Right atrium auricular region (tissue), 2 donors: ENCODE results near the gene VIPR2. TPM values are rescaled to one million over a fixed set of nuclear protein-coding genes. Genes with fewer than 3 reads are reported as not detected.

Source experiments
- DNase-seq: peaks from one replicate; pipeline ENCODE4 v3.0.0-alpha.2; 2019; ENCODE audit warnings: low spot score
- H3K27ac ChIP-seq, 2 donors: fragments of 200-600 bp; sonication (generic); 1 replicate in 1 of 2; 2 replicates in 1 of 2; pipeline ENCODE4 v1.5.1; 2016 to 2019
- H3K27me3 ChIP-seq, 2 donors: fragments of 200-600 bp; sonication (generic); one replicate each; pipeline versions ENCODE4 v1.5.1 to v1.6.0; 2017 to 2019
- H3K36me3 ChIP-seq: fragments of 200-600 bp; sonication (generic); one replicate; pipeline ENCODE4 v1.5.1; 2016
- H3K4me1 ChIP-seq, 2 donors: fragments of 200-600 bp; sonication (generic); one replicate each; pipeline versions ENCODE4 v1.5.1 to v1.6.0; 2017 to 2019
- H3K4me3 ChIP-seq, 2 donors: fragments of 200-600 bp; sonication (generic); 1 replicate in 1 of 2; 2 replicates in 1 of 2; pipeline ENCODE4 v1.5.1; 2017 to 2019; ENCODE audit warnings: mild to moderate bottlenecking in 1 of 2, moderate library complexity in 1 of 2
- H3K9me3 ChIP-seq, 2 donors: fragments of 200-600 bp; sonication (generic); one replicate each; pipeline ENCODE4 v1.5.1; 2019
- CTCF ChIP-seq, 2 donors: fragments of 200-600 bp; sonication (generic); IDR thresholded peaks; one replicate each; pipeline ENCODE4 v1.5.1; 2019; ENCODE audit warnings: antibody characterized with exemption in 2 of 2
- total RNA-seq, 2 donors: library from RNA; depleted of rRNA; stranded (reverse); fragments of >200 nt; gene quantifications; one replicate each; pipeline ENCODE4 v1.1.0, GENCODE V29; 2016

Gene VIPR2
- total RNA-seq, 2 donors from 2014 or later, result 3.8 to 13.4 TPM

GRCh38 chr7:159033956-159034355, 110.7 kb downstream of the VIPR2 start:
- H3K4me1 ChIP-seq, result peaks cover 0 to 24% of the 10 kb centered on the region in 2 donors
- no peaks in the 10 kb centered on the region for H3K27me3 ChIP-seq
- no peaks in the 10 kb centered on the region for H3K9me3 ChIP-seq
- TF ChIP-seq CTCF (IDR thresholded peaks at IDR 0.05), result no peak
- no peak overlapping the region for H3K4me3 ChIP-seq
- H3K36me3 ChIP-seq, result peaks cover 10% of the 10 kb centered on the region
- no peak overlapping the region for H3K27ac ChIP-seq
- peak; percentile 47 for DNase-seq

GRCh38 chr7:159033473-159033825, 111.2 kb downstream of the VIPR2 start:
- peak; percentile 49 for DNase-seq
- H3K27ac ChIP-seq, result no peak overlapping the region
- H3K27me3 ChIP-seq, result no peaks in the 10 kb centered on the region
- peaks cover 0 to 24% of the 10 kb centered on the region in 2 donors for H3K4me1 ChIP-seq
- peaks cover 10% of the 10 kb centered on the region for H3K36me3 ChIP-seq
- TF ChIP-seq CTCF (IDR thresholded peaks at IDR 0.05), result no peak
- H3K4me3 ChIP-seq, result no peak overlapping the region
- no peaks in the 10 kb centered on the region for H3K9me3 ChIP-seq

- H3K27ac ChIP-seq, result peak overlapping the region in 1 of 2 donors; percentile 27
- peaks cover 0 to 24% of the 10 kb centered on the region in 2 donors for H3K4me1 ChIP-seq
- H3K4me3 ChIP-seq, result no peak overlapping the region
- peak; percentile 56 for DNase-seq
- peaks cover 10% of the 10 kb centered on the region for H3K36me3 ChIP-seq
- H3K27me3 ChIP-seq, result no peaks in the 10 kb centered on the region
- TF ChIP-seq CTCF (IDR thresholded peaks at IDR 0.05), result no peak
- no peaks in the 10 kb centered on the region for H3K9me3 ChIP-seq
Measured at GRCh38 chr7:159032753-159033472, 111.8 kb downstream of the VIPR2 start.

GRCh38 chr7:159032322-159032721, 112.3 kb downstream of the VIPR2 start:
- Histone ChIP-seq H3K4me1 (peaks cover 0 to 24% of the 10 kb centered on the region in 2 donors), H3K4me3 (no peak overlapping the region), H3K27ac (peak overlapping the region; percentile 27 to 85), H3K9me3 (no peaks in the 10 kb centered on the region), H3K36me3 (peaks cover 10% of the 10 kb centered on the region), H3K27me3 (no peaks in the 10 kb centered on the region)
- no peak for TF ChIP-seq CTCF (IDR thresholded peaks at IDR 0.05)
- DNase-seq, result peak; percentile 60

GRCh38 chr7:159031750-159032149, 112.9 kb downstream of the VIPR2 start:
- H3K27ac ChIP-seq, result peak overlapping the region; percentile 80 to 85
- no peak for DNase-seq
- no peak overlapping the region for H3K4me3 ChIP-seq
- H3K9me3 ChIP-seq, result no peaks in the 10 kb centered on the region
- no peak for TF ChIP-seq CTCF (IDR thresholded peaks at IDR 0.05)
- H3K27me3 ChIP-seq, result no peaks in the 10 kb centered on the region
- H3K4me1 ChIP-seq, result peaks cover 0 to 24% of the 10 kb centered on the region in 2 donors
- H3K36me3 ChIP-seq, result peaks cover 10% of the 10 kb centered on the region
